GM23248 (cell line): ENCODE data around the gene SEMA3D.

Source experiments
- EZH2 ChIP-seq: fragments of 200-600 bp; sonication (generic); IDR thresholded peaks from 2 replicates; pipeline ENCODE4 v1.6.1; 2018; ENCODE audit warnings: antibody characterized with exemption, mild to moderate bottlenecking; ENCODE audit not compliant: insufficient read depth, poor library complexity, severe bottlenecking
- EZH2phosphoT487 ChIP-seq: fragments of 200-600 bp; sonication (generic); IDR thresholded peaks from 2 replicates; pipeline ENCODE4 v1.6.1; 2018; ENCODE audit warnings: antibody characterized with exemption, moderate library complexity, mild to moderate bottlenecking, low read depth; ENCODE audit not compliant: insufficient read depth

GRCh38 chr7:85125176-85125575 is 61.7 kb downstream of the SEMA3D start:
- TF ChIP-seq EZH2phosphoT487 (no peak), EZH2 (no peak)
